Activated naive CD8-positive, alpha-beta T cell treated with anti-CD3 and anti-CD28 coated beads, Interleukin-2, amount 10 ng/mL, durations not matched to agents 7 days and 5 days (primary cell): Measurements from ENCODE around the gene ROBO3. TPM values are rescaled to one million over a fixed set of nuclear protein-coding genes. Genes with fewer than 3 reads are reported as not detected.

Experiments used
- ATAC-seq: fragments of 150-1000 bp; cut with Tn5 transposase; one replicate; pipeline ENCODE4 v1.10.0; 2021; ENCODE audit warnings: low read depth, moderate library complexity
- POLR2A ChIA-PET: fragments of 350-600 bp; sonication (Branson Sonifier 250); formaldehyde crosslinking; loops from one replicate; lab custom pipeline; 2021; ENCODE audit warnings: antibody characterized with exemption; lab: Charles Lee
- DNase-seq: peaks from one replicate; pipeline ENCODE4 v3.0.0; 2021
- H3K27ac Mint-ChIP-seq: one replicate; pipeline ENCODE4 v1.8.0; 2022; ENCODE audit warnings: mild to moderate bottlenecking, mixed read lengths
- H3K27me3 Mint-ChIP-seq: one replicate; pipeline ENCODE4 v1.8.0; 2022; ENCODE audit warnings: mild to moderate bottlenecking, moderate library complexity, mixed read lengths
- H3K36me3 Mint-ChIP-seq: one replicate; pipeline ENCODE4 v1.8.0; 2021; ENCODE audit warnings: mild to moderate bottlenecking, mixed read lengths
- H3K4me1 Mint-ChIP-seq: one replicate; pipeline ENCODE4 v1.8.0; 2021; ENCODE audit warnings: mixed read lengths
- H3K4me3 Mint-ChIP-seq: one replicate; pipeline ENCODE4 v1.8.0; 2022; ENCODE audit warnings: mild to moderate bottlenecking, moderate library complexity, mixed read lengths
- H3K9me3 Mint-ChIP-seq: one replicate; pipeline ENCODE4 v1.8.0; 2021; ENCODE audit warnings: mixed read lengths
- total RNA-seq, 2 experiments: library from RNA; stranded (reverse); gene quantifications; one replicate each; pipeline ENCODE4 v1.2.3, GENCODE V29; 2021

The ROBO3 gene
- total RNA-seq, 2 experiments from 2014 or later: 19.6 to 23.7 TPM

- POLR2A ChIA-PET: no interaction called here
- H3K27ac Mint-ChIP-seq: no peak overlapping the region
These were observed 28.7 kb downstream of the ROBO3 start for GRCh38 chr11:124893781-124894401.

GRCh38 chr11:124894606-124895430 is 29.6 kb downstream of the ROBO3 start:
- H3K27me3 Mint-ChIP-seq: peaks cover 6% of the 10 kb centered on the region
- H3K9me3 Mint-ChIP-seq: no peaks in the 10 kb centered on the region
- POLR2A ChIA-PET: no interaction called here
- H3K36me3 Mint-ChIP-seq: no peaks in the 10 kb centered on the region
- ATAC-seq (no peak), DNase-seq (no peak)
- peaks cover 10% of the 10 kb centered on the region for H3K4me1 Mint-ChIP-seq
- H3K4me3 Mint-ChIP-seq: no peak overlapping the region
- H3K27ac Mint-ChIP-seq: no peak overlapping the region

More at GRCh38 chr11:124893781-124894401, 28.7 kb downstream of the ROBO3 start:
- DNase-seq (no peak), ATAC-seq (no peak)
- Mint-ChIP-seq H3K36me3 (no peaks in the 10 kb centered on the region), H3K4me3 (no peak overlapping the region), H3K4me1 (peaks cover 8% of the 10 kb centered on the region), H3K27me3 (peaks cover 2% of the 10 kb centered on the region), H3K9me3 (no peaks in the 10 kb centered on the region)

- Mint-ChIP-seq H3K27ac (no peak overlapping the region), H3K27me3 (peaks cover 9% of the 10 kb centered on the region), H3K36me3 (no peaks in the 10 kb centered on the region), H3K9me3 (no peaks in the 10 kb centered on the region), H3K4me3 (no peak overlapping the region), H3K4me1 (peaks cover 10% of the 10 kb centered on the region)
- ATAC-seq (no peak), DNase-seq (no peak)
- POLR2A ChIA-PET: no interaction called here
These were observed 30.3 kb downstream of the ROBO3 start for GRCh38 chr11:124895471-124895971.

GRCh38 chr11:124896071-124896750 is 31.0 kb downstream of the ROBO3 start:
- Mint-ChIP-seq H3K9me3 (no peaks in the 10 kb centered on the region), H3K27ac (no peak overlapping the region), H3K36me3 (no peaks in the 10 kb centered on the region), H3K4me1 (peaks cover 10% of the 10 kb centered on the region), H3K27me3 (peaks cover 14% of the 10 kb centered on the region), H3K4me3 (no peak overlapping the region)
- no peak for ATAC-seq
- no peak for DNase-seq
- POLR2A ChIA-PET: no interaction called here

- peaks cover 20% of the 10 kb centered on the region for H3K27me3 Mint-ChIP-seq
- no peaks in the 10 kb centered on the region for H3K9me3 Mint-ChIP-seq
- POLR2A ChIA-PET: no interaction called here
- H3K4me1 Mint-ChIP-seq: peaks cover 10% of the 10 kb centered on the region
- no peak overlapping the region for H3K27ac Mint-ChIP-seq
- DNase-seq (no peak), ATAC-seq (no peak)
- H3K36me3 Mint-ChIP-seq: no peaks in the 10 kb centered on the region
- no peak overlapping the region for H3K4me3 Mint-ChIP-seq
These were observed 31.7 kb downstream of the ROBO3 start for GRCh38 chr11:124896821-124897391.

GRCh38 chr11:124897674-124898262 is 32.5 kb downstream of the ROBO3 start, which contains the start of gene ROBO4:
ROBO4 (minus strand) TSS chr11:124897865; CDS start chr11:124897795, 70 bp downstream.
- POLR2A ChIA-PET: interaction anchor here (0.8 kb wide), 1 partner anchor 56 kb away, joined by 4 read pairs; the partner anchor contains the start of gene CCDC15
- no peaks in the 10 kb centered on the region for H3K36me3 Mint-ChIP-seq
- H3K4me1 Mint-ChIP-seq: peaks cover 10% of the 10 kb centered on the region

GRCh38 chr11:124898263-124898680 is 33.0 kb downstream of the ROBO3 start:
- no peak for DNase-seq

More at GRCh38 chr11:124897674-124898262, 32.5 kb downstream of the ROBO3 start, which contains the start of gene ROBO4:
- Mint-ChIP-seq H3K27ac (no peak within 1 kb of the TSS), H3K4me3 (no peak within 1 kb of the TSS), H3K9me3 (no peaks in the 10 kb centered on the region), H3K27me3 (peaks cover 26% of the 10 kb centered on the region)
- DNase-seq (peak; percentile 26), ATAC-seq (peak; percentile 14)

GRCh38 chr11:124898711-124899110 is 33.5 kb downstream of the ROBO3 start:
- no peaks in the 10 kb centered on the region for H3K9me3 Mint-ChIP-seq
- POLR2A ChIA-PET: no interaction called here
- peaks cover 10% of the 10 kb centered on the region for H3K4me1 Mint-ChIP-seq
- no peak overlapping the region for H3K27ac Mint-ChIP-seq
- ATAC-seq (no peak), DNase-seq (no peak)
- peaks cover 27% of the 10 kb centered on the region for H3K27me3 Mint-ChIP-seq
- H3K4me3 Mint-ChIP-seq: no peak overlapping the region
- no peaks in the 10 kb centered on the region for H3K36me3 Mint-ChIP-seq

More at GRCh38 chr11:124898263-124898680, 33.0 kb downstream of the ROBO3 start:
- Mint-ChIP-seq H3K9me3 (no peaks in the 10 kb centered on the region), H3K27me3 (peaks cover 27% of the 10 kb centered on the region), H3K4me1 (peaks cover 10% of the 10 kb centered on the region), H3K27ac (no peak overlapping the region), H3K4me3 (no peak overlapping the region), H3K36me3 (no peaks in the 10 kb centered on the region)
- ATAC-seq: no peak
- POLR2A ChIA-PET: interaction anchor here (0.8 kb wide), 1 partner anchor 55 kb away, joined by 4 read pairs; the partner anchor contains the start of gene CCDC15

- POLR2A ChIA-PET: no interaction called here
- no peak overlapping the region for H3K27ac Mint-ChIP-seq
These were observed 34.3 kb downstream of the ROBO3 start for GRCh38 chr11:124899383-124900145.

GRCh38 chr11:124900464-124900863 is 35.2 kb downstream of the ROBO3 start:
- Mint-ChIP-seq H3K36me3 (no peaks in the 10 kb centered on the region), H3K4me1 (peaks cover 8% of the 10 kb centered on the region), H3K4me3 (no peak overlapping the region), H3K9me3 (peaks cover under 1% of the 10 kb centered on the region), H3K27me3 (peaks cover 41% of the 10 kb centered on the region), H3K27ac (no peak overlapping the region)
- ATAC-seq (no peak), DNase-seq (no peak)
- POLR2A ChIA-PET: no interaction called here

More at GRCh38 chr11:124899383-124900145, 34.3 kb downstream of the ROBO3 start:
- Mint-ChIP-seq H3K36me3 (no peaks in the 10 kb centered on the region), H3K4me1 (peaks cover 10% of the 10 kb centered on the region), H3K9me3 (no peaks in the 10 kb centered on the region), H3K4me3 (no peak overlapping the region), H3K27me3 (peaks cover 36% of the 10 kb centered on the region)
- no peak for DNase-seq
- ATAC-seq: no peak

GRCh38 chr11:124902616-124903015 is 37.4 kb downstream of the ROBO3 start:
- Mint-ChIP-seq H3K27me3 (peaks cover 45% of the 10 kb centered on the region), H3K4me1 (peaks cover 3% of the 10 kb centered on the region), H3K4me3 (no peak overlapping the region), H3K27ac (no peak overlapping the region), H3K9me3 (peaks cover 5% of the 10 kb centered on the region), H3K36me3 (no peaks in the 10 kb centered on the region)
- DNase-seq: no peak
- POLR2A ChIA-PET: interaction anchor here (1.2 kb wide), 1 partner anchor 26 kb away, joined by 3 read pairs; no protein-coding TSS in a partner anchor
- ATAC-seq: no peak
